Camera-type eye (tissue), 1 donor: ENCODE results near the gene BRINP2. TPM values are rescaled to one million over a fixed set of nuclear protein-coding genes. Genes with fewer than 3 reads are reported as not detected.

Source experiments
- total RNA-seq: library from RNA; depleted of rRNA; stranded (reverse); fragments of >200 nt; gene quantifications from one replicate; pipeline ENCODE4 v1.2.3, GENCODE V29; 2014

BRINP2 gene
- total RNA-seq: 4.1 TPM

GRCh38 chr1:177170756-177171535, at the start of gene BRINP2:
Gene BRINP2 (plus strand): TSS chr1:177170958. CDS start chr1:177229877, 58,919 bp downstream.

GRCh38 chr1:177164380-177165068, 6.2 kb upstream of the BRINP2 start, which contains the start of gene ASTN1:
Gene ASTN1 (minus strand): TSS chr1:177164712. CDS start chr1:177164676, 36 bp downstream.

Other genes starting within 250 kb of the BRINP2 start
- gene ASTN1, start 6.2 kb upstream of the BRINP2 start, total RNA-seq: 36.5 TPM